Measurements from ENCODE around the gene ADAM15. TPM values are rescaled to one million over a fixed set of nuclear protein-coding genes. Genes with fewer than 3 reads are reported as not detected.

Gene ADAM15
- total RNA-seq, 1 experiment from 2014 or later, result 187 TPM

GRCh38 chr1:155017041-155017945 lies 33.8 kb upstream of the ADAM15 start:
- Histone ChIP-seq H3K27me3 (ENCODE audit: insufficient read depth, low read depth) (no peaks in the 10 kb centered on the region), H3K9me3 (ENCODE audit: insufficient read depth, low read depth) (no peaks in the 10 kb centered on the region), H3F3A (ENCODE audit: insufficient read depth, low read depth) (peaks cover 33% of the 10 kb centered on the region), H4K20me1 (ENCODE audit: insufficient read depth) (peaks cover 9% of the 10 kb centered on the region), H3K4me1 (replicated peaks; ENCODE audit: insufficient read depth) (peaks cover 36% of the 10 kb centered on the region), H3K4me3 (peak overlapping the region; percentile 37; the same call in 1 of the 2 replicates), H3K27ac (peak overlapping the region; percentile 53), H2AFZ (no peak overlapping the region), H3K9me2 (ENCODE audit: insufficient read depth) (no peaks in the 10 kb centered on the region), H3K79me2 (ENCODE audit: low read depth) (peaks cover 4% of the 10 kb centered on the region; the same call in 1 of the 2 replicates), H3K4me2 (peak overlapping the region; percentile 75), H3K36me3 (ENCODE audit: low read depth) (no peaks in the 10 kb centered on the region)
- intact Hi-C loops (cut with micrococcal nuclease; ENCODE audit: unreplicated experiment), result loop anchor here (1.0 to 2.0 kb wide), 5 partner anchors 15 to 56 kb away; partner anchors contain the start of genes CKS1B, PYGO2, SHC1 and ZBTB7B
- no TSS peak for BruUV-seq (replicated peaks)
- DNase-seq, result peak; percentile 91 to 99
- ChIA-PET POLR2A (ENCODE audit: unreplicated experiment) (interaction anchor here (0.5 to 0.7 kb wide), 4 partner anchors 18 to 1404 kb away, joined by 3 to 4 read pairs (median 4); partner anchors contain the start of gene FLAD1), CTCF (interaction anchor here (0.6 to 1.5 kb wide), 6 partner anchors 10 to 47 kb away, joined by 4 to 17 read pairs (median 7); partner anchors contain the start of genes SHC1 and ZBTB7B)
- TF ChIP-seq CTCF (conservative IDR thresholded peaks at IDR 0.05), result peak; percentile 93
- no peak for TF ChIP-seq EZH2 (IDR thresholded peaks at IDR 0.05; ENCODE audit: low read depth)

GRCh38 chr1:155017946-155018316 lies 33.2 kb upstream of the ADAM15 start:
- Histone ChIP-seq H4K20me1 (ENCODE audit: insufficient read depth) (peaks cover 5% of the 10 kb centered on the region; the same call in 1 of the 2 replicates), H2AFZ (no peak overlapping the region), H3K27ac (peak overlapping the region; percentile 21), H3K9me2 (ENCODE audit: insufficient read depth) (no peaks in the 10 kb centered on the region), H3K79me2 (ENCODE audit: low read depth) (peaks cover 4% of the 10 kb centered on the region; the same call in 1 of the 2 replicates), H3K4me2 (peak overlapping the region; percentile 75), H3K27me3 (ENCODE audit: insufficient read depth, low read depth) (no peaks in the 10 kb centered on the region), H3K36me3 (ENCODE audit: low read depth) (no peaks in the 10 kb centered on the region), H3K9me3 (ENCODE audit: insufficient read depth, low read depth) (no peaks in the 10 kb centered on the region), H3K4me3 (peak overlapping the region; percentile 37; the same call in 1 of the 2 replicates), H3F3A (ENCODE audit: insufficient read depth, low read depth) (peaks cover 33% of the 10 kb centered on the region), H3K4me1 (replicated peaks; ENCODE audit: insufficient read depth) (peaks cover 43% of the 10 kb centered on the region)
- CTCF ChIA-PET, result interaction anchor here (0.6 to 1.5 kb wide), 2 partner anchors 34 to 47 kb away, joined by 4 to 17 read pairs; partner anchors contain the start of gene SHC1
- intact Hi-C loops (cut with micrococcal nuclease; ENCODE audit: unreplicated experiment), result loop anchor here (1.0 to 2.0 kb wide), 5 partner anchors 16 to 57 kb away; partner anchors contain the start of genes CKS1B, PYGO2, SHC1 and ZBTB7B
- POLR2A ChIA-PET (ENCODE audit: unreplicated experiment), result interaction anchor here (0.5 kb wide), 1 partner anchor 1404 kb away, joined by 4 read pairs; no protein-coding TSS in a partner anchor
- BruUV-seq (replicated peaks), result TSS peak; percentile 20
- TF ChIP-seq CTCF (conservative IDR thresholded peaks at IDR 0.05) (no peak), EZH2 (IDR thresholded peaks at IDR 0.05; ENCODE audit: low read depth) (no peak)
- no peak for DNase-seq

GRCh38 chr1:155018617-155019348 lies 32.3 kb upstream of the ADAM15 start:
- intact Hi-C loops (cut with micrococcal nuclease; ENCODE audit: unreplicated experiment), result no loop called here
- Histone ChIP-seq H3K27ac (no peak overlapping the region), H3F3A (ENCODE audit: insufficient read depth, low read depth) (peaks cover 30% of the 10 kb centered on the region), H3K4me3 (no peak overlapping the region), H3K4me2 (peak overlapping the region; percentile 75), H3K9me2 (ENCODE audit: insufficient read depth) (no peaks in the 10 kb centered on the region), H3K79me2 (ENCODE audit: low read depth) (no peaks in the 10 kb centered on the region), H3K36me3 (ENCODE audit: low read depth) (no peaks in the 10 kb centered on the region), H2AFZ (no peak overlapping the region), H3K27me3 (ENCODE audit: insufficient read depth, low read depth) (no peaks in the 10 kb centered on the region), H3K9me3 (ENCODE audit: insufficient read depth, low read depth) (no peaks in the 10 kb centered on the region), H4K20me1 (ENCODE audit: insufficient read depth) (no peaks in the 10 kb centered on the region), H3K4me1 (replicated peaks; ENCODE audit: insufficient read depth) (peaks cover 44% of the 10 kb centered on the region)
- CTCF ChIA-PET, result interaction anchor here (0.5 to 0.8 kb wide), 3 partner anchors 17 to 114 kb away, joined by 3 to 10 read pairs (median 3); no protein-coding TSS in a partner anchor
- BruUV-seq (replicated peaks), result no TSS peak
- DNase-seq, result no peak
- POLR2A ChIA-PET (ENCODE audit: unreplicated experiment), result interaction anchor here (0.6 to 1.0 kb wide), 2 partner anchors 48 to 50 kb away, joined by 3 read pairs; partner anchors contain the start of gene SHC1
- TF ChIP-seq EZH2 (IDR thresholded peaks at IDR 0.05; ENCODE audit: low read depth) (no peak), CTCF (conservative IDR thresholded peaks at IDR 0.05) (no peak)

All from PC-9 (cell line).